ENCODE results near the gene COL15A1. TPM values are rescaled to one million over a fixed set of nuclear protein-coding genes. Genes with fewer than 3 reads are reported as not detected.

COL15A1 gene
- total RNA-seq, 4 donors from 2014 or later: 25.8 to 55.3 (median 36.0) TPM

DNA sequence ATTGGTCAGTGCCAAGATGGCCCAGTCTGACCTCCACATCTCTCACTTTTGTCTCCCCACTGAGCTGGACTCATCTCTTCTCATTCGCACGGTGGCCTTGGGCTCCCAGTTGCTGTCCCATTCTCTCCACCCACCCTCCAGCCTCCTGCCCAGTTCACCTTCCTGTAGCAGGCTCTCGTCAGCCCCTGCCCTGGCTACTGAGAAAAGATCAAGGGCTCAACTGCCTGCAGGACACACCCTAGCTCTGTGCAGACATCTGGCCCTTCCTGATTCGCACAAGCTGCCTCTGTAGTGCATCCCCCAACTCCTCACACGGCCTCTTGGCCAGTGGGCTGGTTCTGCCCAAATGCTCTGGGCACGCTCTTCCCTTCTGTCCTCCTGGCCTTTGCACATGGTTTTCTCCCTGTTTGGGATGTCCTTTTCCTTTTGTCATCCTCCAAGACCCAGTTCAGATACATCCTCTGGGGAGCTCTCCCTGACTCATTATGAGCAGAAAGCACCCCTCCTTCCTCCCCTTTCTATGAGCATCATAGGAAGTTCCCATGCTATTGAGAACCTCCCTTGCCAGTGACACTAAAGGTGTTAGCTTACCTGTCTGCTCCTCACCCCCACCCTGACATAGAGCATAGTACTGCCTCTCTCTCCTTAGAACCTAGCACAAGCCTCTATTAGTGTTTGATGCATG, 82.7 kb downstream of the COL15A1 start:
- no peaks in the 10 kb centered on the region for H3K27me3 ChIP-seq
- no peak overlapping the region for H3K27ac ChIP-seq
- H3K4me3 ChIP-seq: no peak overlapping the region
- TF ChIP-seq EP300 (IDR thresholded peaks at IDR 0.05): no peak
- no peak for TF ChIP-seq POLR2A (IDR thresholded peaks at IDR 0.05)
- TF ChIP-seq, protein P1, sequence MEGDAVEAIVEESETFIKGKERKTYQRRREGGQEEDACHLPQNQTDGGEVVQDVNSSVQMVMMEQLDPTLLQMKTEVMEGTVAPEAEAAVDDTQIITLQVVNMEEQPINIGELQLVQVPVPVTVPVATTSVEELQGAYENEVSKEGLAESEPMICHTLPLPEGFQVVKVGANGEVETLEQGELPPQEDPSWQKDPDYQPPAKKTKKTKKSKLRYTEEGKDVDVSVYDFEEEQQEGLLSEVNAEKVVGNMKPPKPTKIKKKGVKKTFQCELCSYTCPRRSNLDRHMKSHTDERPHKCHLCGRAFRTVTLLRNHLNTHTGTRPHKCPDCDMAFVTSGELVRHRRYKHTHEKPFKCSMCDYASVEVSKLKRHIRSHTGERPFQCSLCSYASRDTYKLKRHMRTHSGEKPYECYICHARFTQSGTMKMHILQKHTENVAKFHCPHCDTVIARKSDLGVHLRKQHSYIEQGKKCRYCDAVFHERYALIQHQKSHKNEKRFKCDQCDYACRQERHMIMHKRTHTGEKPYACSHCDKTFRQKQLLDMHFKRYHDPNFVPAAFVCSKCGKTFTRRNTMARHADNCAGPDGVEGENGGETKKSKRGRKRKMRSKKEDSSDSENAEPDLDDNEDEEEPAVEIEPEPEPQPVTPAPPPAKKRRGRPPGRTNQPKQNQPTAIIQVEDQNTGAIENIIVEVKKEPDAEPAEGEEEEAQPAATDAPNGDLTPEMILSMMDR (IDR thresholded peaks at IDR 0.05): no peak
- no peak for DNase-seq (ENCODE audit: low spot score in 2 of 2)
- peaks cover 0 to 11% (median 0%) of the 10 kb centered on the region in 4 donors for H3K4me1 ChIP-seq
- peaks cover 0 to 53% (median 0%) of the 10 kb centered on the region in 3 donors for H3K36me3 ChIP-seq
- H3K9me3 ChIP-seq: no peaks in the 10 kb centered on the region
- 90 to 92% methylated on average over 6 of the region's 6 CpGs for WGBS, 2 donors

DNA sequence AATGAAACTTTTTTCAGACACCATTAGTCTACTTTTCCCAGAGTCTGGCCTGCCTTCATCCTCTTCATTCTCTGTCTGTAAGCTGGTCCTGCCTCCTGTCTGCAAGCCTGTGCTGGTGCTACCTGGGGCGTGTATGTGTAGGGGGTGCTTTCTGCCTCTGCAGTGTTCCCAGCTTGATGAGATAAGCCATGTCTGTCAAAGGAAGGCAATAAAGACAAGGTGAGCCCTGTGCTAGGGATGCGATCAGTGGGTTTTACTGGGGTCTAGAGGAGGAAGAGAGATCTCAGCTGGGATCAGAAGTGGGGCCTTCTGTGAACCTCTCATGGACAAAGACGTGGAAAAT, 83.2 kb downstream of the COL15A1 start:
- Histone ChIP-seq H3K9me3 (no peaks in the 10 kb centered on the region), H3K27ac (no peak overlapping the region), H3K4me3 (no peak overlapping the region), H3K4me1 (peaks cover 0 to 11% (median 0%) of the 10 kb centered on the region in 4 donors), H3K27me3 (no peaks in the 10 kb centered on the region), H3K36me3 (peaks cover 0 to 48% (median 0%) of the 10 kb centered on the region in 3 donors)
- no peak for DNase-seq (ENCODE audit: low spot score in 2 of 2)
- 79 to 86% methylated on average over 3 of the region's 3 CpGs for WGBS, 2 donors
- no peak for TF ChIP-seq POLR2A (IDR thresholded peaks at IDR 0.05)
- TF ChIP-seq, protein P1 (IDR thresholded peaks at IDR 0.05): no peak
- no peak for TF ChIP-seq EP300 (IDR thresholded peaks at IDR 0.05)

DNA sequence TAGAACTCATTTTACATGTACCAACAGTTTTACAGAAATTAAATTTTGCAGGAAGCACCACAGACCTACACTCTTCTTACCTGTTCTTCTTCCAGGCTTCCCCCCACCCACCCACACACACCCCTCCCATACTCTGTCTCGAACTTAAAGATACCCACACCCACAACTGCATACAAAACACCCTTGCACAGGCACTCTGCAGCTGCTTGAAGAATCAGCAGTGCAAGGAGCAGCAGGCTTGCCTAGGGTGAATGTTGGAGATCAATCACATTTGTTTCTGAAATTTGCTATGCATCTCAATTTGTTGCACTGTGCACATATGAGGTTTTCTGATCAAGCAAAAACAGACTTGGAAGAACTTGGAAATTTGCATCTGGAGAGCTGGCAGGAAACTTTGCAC, 83.7 kb downstream of the COL15A1 start:
- H3K9me3 ChIP-seq: no peaks in the 10 kb centered on the region
- TF ChIP-seq, protein P1 (IDR thresholded peaks at IDR 0.05): no peak
- TF ChIP-seq POLR2A (IDR thresholded peaks at IDR 0.05): no peak
- TF ChIP-seq EP300 (IDR thresholded peaks at IDR 0.05): no peak
- peaks cover 0 to 43% (median 0%) of the 10 kb centered on the region in 3 donors for H3K36me3 ChIP-seq
- 73 to 76% methylated on average over 1 of the region's 1 CpG for WGBS, 2 donors
- no peaks in the 10 kb centered on the region for H3K27me3 ChIP-seq
- no peak overlapping the region for H3K27ac ChIP-seq
- no peak overlapping the region for H3K4me3 ChIP-seq
- no peak for DNase-seq (ENCODE audit: low spot score in 2 of 2)
- peaks cover 0 to 11% (median 0%) of the 10 kb centered on the region in 4 donors for H3K4me1 ChIP-seq

DNA sequence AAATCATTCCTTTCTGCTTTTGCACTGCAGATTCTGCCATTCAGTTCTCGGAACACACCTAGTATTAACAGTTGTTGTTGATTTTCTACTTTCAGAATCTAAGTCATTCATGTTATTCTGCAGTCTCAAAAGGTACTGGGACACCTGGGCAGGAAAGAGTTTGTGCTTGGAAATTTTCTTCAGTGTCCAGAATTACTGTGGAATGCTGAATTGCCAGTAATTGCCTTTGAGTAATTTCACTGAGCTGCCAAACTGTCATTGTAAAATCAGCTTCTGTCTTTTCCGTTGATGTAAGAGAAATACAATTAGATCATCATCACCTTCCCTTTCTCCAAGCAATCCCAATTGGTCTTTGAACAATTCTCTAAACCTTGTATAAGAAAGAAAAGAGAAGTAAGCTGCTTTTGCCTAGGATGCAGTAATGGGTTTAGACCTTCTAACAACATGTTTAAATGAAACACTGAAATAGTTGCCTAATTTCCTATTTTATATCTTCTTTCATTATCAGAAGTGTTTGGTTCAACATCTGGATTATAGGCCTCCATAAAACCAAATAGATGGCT, 85.5 kb downstream of the COL15A1 start:
- 69 to 71% methylated on average over 2 of the region's 2 CpGs for WGBS, 2 donors
- H3K27ac ChIP-seq: no peak overlapping the region
- H3K4me3 ChIP-seq: no peak overlapping the region

DNA sequence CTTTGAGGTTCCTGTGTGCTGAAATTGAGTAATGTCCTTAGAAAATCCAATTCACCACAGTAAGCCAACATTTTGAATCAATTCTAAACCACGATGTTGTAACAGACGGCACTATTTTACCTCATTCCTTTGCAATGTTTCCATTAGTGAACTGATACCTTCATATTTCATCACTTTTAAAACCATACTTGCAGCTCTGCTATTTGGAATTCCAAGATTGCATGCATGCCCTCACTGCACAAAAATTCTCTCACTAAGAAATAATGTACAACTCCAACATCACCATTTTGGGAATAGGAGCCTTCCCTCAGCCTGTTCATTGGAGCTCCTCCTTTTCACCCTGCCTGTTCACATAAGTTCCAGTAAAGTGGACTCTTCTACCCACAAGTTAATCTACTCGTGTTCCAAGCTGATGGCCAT, 86.4 kb downstream of the COL15A1 start:
- H3K27ac ChIP-seq: no peak overlapping the region
- H3K4me1 ChIP-seq: no peaks in the 10 kb centered on the region
- H3K9me3 ChIP-seq: no peaks in the 10 kb centered on the region
- H3K4me3 ChIP-seq: no peak overlapping the region
- no peaks in the 10 kb centered on the region for H3K27me3 ChIP-seq
- WGBS, 2 donors: 77% methylated on average over 3 of the region's 3 CpGs
- peak in 1 of 2 donors; percentile 56 for TF ChIP-seq EP300 (IDR thresholded peaks at IDR 0.05)
- TF ChIP-seq, protein P1 (IDR thresholded peaks at IDR 0.05): no peak
- no peak for DNase-seq (ENCODE audit: low spot score in 2 of 2)
- peaks cover 0 to 48% (median 0%) of the 10 kb centered on the region in 3 donors for H3K36me3 ChIP-seq

More for the DNA sequence above, 85.5 kb downstream of the COL15A1 start:
- TF ChIP-seq POLR2A (IDR thresholded peaks at IDR 0.05): no peak
- TF ChIP-seq EP300 (IDR thresholded peaks at IDR 0.05): no peak
- TF ChIP-seq, protein P1 (IDR thresholded peaks at IDR 0.05): no peak
- no peaks in the 10 kb centered on the region for H3K9me3 ChIP-seq
- H3K4me1 ChIP-seq: no peaks in the 10 kb centered on the region
- H3K27me3 ChIP-seq: no peaks in the 10 kb centered on the region
- no peak for DNase-seq (ENCODE audit: low spot score in 2 of 2)
- H3K36me3 ChIP-seq: peaks cover 0 to 41% (median 0%) of the 10 kb centered on the region in 3 donors

Measured in tibial nerve (tissue), 4 donors.